Right lobe of liver (tissue), 4 donors: ENCODE results near the gene TSPAN5.

Experiments used
- POLR2A ChIP-seq: fragments of 450-650 bp; IDR thresholded peaks from one replicate; pipeline ENCODE4 v1.6.1; 2017; ENCODE audit warnings: antibody characterized with exemption, mild to moderate bottlenecking
- TF ChIP-seq, protein P1 (sequence below), 4 donors: fragments of 200-600 bp in 3 of 4; fragments of 450-650 bp in 1 of 4; IDR thresholded peaks; one replicate each; pipeline versions ENCODE4 v1.5.1 to v1.8.0; 2016 to 2022; ENCODE audit warnings: antibody characterized with exemption in 4 of 4, mild to moderate bottlenecking in 2 of 4
- donor health status: DM: no; HTN: no; CAD: no.
- donor health status: DM: no; HTN: no; CAD: no.
- donor health status: DM: no; HTN: yes; CAD: no.

- TF ChIP-seq, protein P1, sequence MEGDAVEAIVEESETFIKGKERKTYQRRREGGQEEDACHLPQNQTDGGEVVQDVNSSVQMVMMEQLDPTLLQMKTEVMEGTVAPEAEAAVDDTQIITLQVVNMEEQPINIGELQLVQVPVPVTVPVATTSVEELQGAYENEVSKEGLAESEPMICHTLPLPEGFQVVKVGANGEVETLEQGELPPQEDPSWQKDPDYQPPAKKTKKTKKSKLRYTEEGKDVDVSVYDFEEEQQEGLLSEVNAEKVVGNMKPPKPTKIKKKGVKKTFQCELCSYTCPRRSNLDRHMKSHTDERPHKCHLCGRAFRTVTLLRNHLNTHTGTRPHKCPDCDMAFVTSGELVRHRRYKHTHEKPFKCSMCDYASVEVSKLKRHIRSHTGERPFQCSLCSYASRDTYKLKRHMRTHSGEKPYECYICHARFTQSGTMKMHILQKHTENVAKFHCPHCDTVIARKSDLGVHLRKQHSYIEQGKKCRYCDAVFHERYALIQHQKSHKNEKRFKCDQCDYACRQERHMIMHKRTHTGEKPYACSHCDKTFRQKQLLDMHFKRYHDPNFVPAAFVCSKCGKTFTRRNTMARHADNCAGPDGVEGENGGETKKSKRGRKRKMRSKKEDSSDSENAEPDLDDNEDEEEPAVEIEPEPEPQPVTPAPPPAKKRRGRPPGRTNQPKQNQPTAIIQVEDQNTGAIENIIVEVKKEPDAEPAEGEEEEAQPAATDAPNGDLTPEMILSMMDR (IDR thresholded peaks at IDR 0.05) = no peak
- no peak for TF ChIP-seq POLR2A
Measured at GRCh38 chr4:98470366-98470765, 188.0 kb downstream of the TSPAN5 start.
